PC-3 (cell line): ENCODE measurements around the gene TPRA1. TPM values are rescaled to one million over a fixed set of nuclear protein-coding genes. Genes with fewer than 3 reads are reported as not detected.

ENCODE experiments used
- ATAC-seq: fragments of 200-7000 bp; cut with Tn5 transposase; 2 replicates; pipeline ENCODE4 v1.9.1; 2020; ENCODE audit warnings: mild to moderate bottlenecking, moderate library complexity
- BruUV-seq: library from RNA; stranded (reverse); fragments of 400-500 nt; replicated peaks from 2 replicates; lab custom pipeline; 2021; lab: Mats Ljungman, UMichigan
- CTCF ChIA-PET: fragments of 300-600 bp; sonication (Branson Sonifier 250); formaldehyde crosslinking; loops from one replicate; lab custom pipeline; 2022; ENCODE audit warnings: antibody characterized with exemption; lab: Charles Lee
- POLR2A ChIA-PET: fragments of 300-600 bp; sonication (Branson Sonifier 250); formaldehyde crosslinking; loops from one replicate; lab custom pipeline; 2022; ENCODE audit warnings: antibody characterized with exemption; ENCODE audit not compliant: unreplicated experiment; lab: Charles Lee
- DNase-seq: peaks from one replicate; pipeline ENCODE4 v3.0.0-alpha.2; 2015
- H2AFZ ChIP-seq: fragments of 300-600 bp; sonication (generic); 2 replicates; pipeline ENCODE4 v1.6.0; 2016; ENCODE audit warnings: antibody characterized with exemption, low read length
- H3F3A ChIP-seq: fragments of 300-600 bp; sonication (generic); one replicate; pipeline ENCODE4 v1.6.0; 2017; ENCODE audit warnings: antibody characterized with exemption, low read length, control low read depth, mild to moderate bottlenecking; ENCODE audit not compliant: unreplicated experiment
- H3K27ac ChIP-seq: fragments of 300-600 bp; sonication (generic); 2 replicates; pipeline ENCODE4 v1.5.1; 2016; ENCODE audit warnings: mild to moderate bottlenecking, low read length
- H3K27me3 ChIP-seq: fragments of 300-600 bp; sonication (generic); 2 replicates; pipeline ENCODE4 v1.6.1; 2016; ENCODE audit warnings: low read length, mixed read lengths
- H3K36me3 ChIP-seq: fragments of 300-600 bp; sonication (generic); 2 replicates; pipeline ENCODE4 v1.6.1; 2016; ENCODE audit warnings: low read depth, mixed run types, low read length, mixed read lengths
- H3K4me1 ChIP-seq: fragments of 300-600 bp; sonication (generic); 2 replicates; pipeline ENCODE4 v1.5.1; 2016; ENCODE audit warnings: low read length; ENCODE audit not compliant: insufficient read depth
- H3K4me2 ChIP-seq: fragments of 300-600 bp; sonication (generic); 2 replicates; pipeline ENCODE4 v1.6.0; 2016; ENCODE audit warnings: low read length
- H3K4me3 ChIP-seq: fragments of 300-600 bp; sonication (generic); 2 replicates; pipeline ENCODE4 v1.5.1; 2016; ENCODE audit warnings: mild to moderate bottlenecking, low read length, mixed read lengths
- H3K79me2 ChIP-seq: fragments of 300-600 bp; sonication (generic); 2 replicates; pipeline ENCODE4 v1.6.1; 2017; ENCODE audit warnings: low read length, mixed read lengths
- H3K9ac ChIP-seq: fragments of 300-600 bp; sonication (generic); 2 replicates; pipeline ENCODE4 v1.6.0; 2016; ENCODE audit warnings: mild to moderate bottlenecking, low read length
- H3K9me2 ChIP-seq: fragments of 300-600 bp; sonication (generic); replicated peaks from 2 replicates; pipeline ENCODE4 v1.6.1; 2016; ENCODE audit warnings: mixed run types, low read length, mixed read lengths
- H3K9me3 ChIP-seq: fragments of 300-600 bp; sonication (generic); 2 replicates; pipeline ENCODE4 v1.6.1; 2016; ENCODE audit warnings: low read length, mixed read lengths
- H4K20me1 ChIP-seq: fragments of 300-600 bp; sonication (generic); 2 replicates; pipeline ENCODE4 v1.6.1; 2016; ENCODE audit warnings: low read length, mixed read lengths
- EZH2 ChIP-seq: fragments of 300-600 bp; sonication (generic); IDR thresholded peaks from one replicate; pipeline ENCODE4 v1.6.1; 2017; ENCODE audit warnings: antibody characterized with exemption, mild to moderate bottlenecking, low read length; ENCODE audit not compliant: unreplicated experiment
- EZH2phosphoT487 ChIP-seq: fragments of 300-600 bp; sonication (generic); IDR thresholded peaks from 2 replicates; pipeline ENCODE4 v1.6.1; 2018; ENCODE audit warnings: mild to moderate bottlenecking, antibody characterized with exemption, low read length, borderline replicate concordance
- intact Hi-C: fragments of 100-400 bp; cut with micrococcal nuclease; formaldehyde crosslinking; loops from 2 replicates; pipeline ENCODE4 v1.9.0; 2023
- total RNA-seq: library from RNA; depleted of rRNA; stranded (reverse); fragments of >200 nt; gene quantifications from 2 replicates; pipeline ENCODE4 v1.2.3, GENCODE V29; 2014
- TF ChIP-seq, protein P1 (sequence below): fragments of 300-600 bp; sonication (generic); conservative IDR thresholded peaks from 2 replicates; pipeline ENCODE4 v1.5.1; 2017; ENCODE audit warnings: antibody characterized with exemption, low read depth, mild to moderate bottlenecking, low read length

Gene TPRA1
- total RNA-seq, 1 experiment from 2014 or later: 25.7 TPM

DNA sequence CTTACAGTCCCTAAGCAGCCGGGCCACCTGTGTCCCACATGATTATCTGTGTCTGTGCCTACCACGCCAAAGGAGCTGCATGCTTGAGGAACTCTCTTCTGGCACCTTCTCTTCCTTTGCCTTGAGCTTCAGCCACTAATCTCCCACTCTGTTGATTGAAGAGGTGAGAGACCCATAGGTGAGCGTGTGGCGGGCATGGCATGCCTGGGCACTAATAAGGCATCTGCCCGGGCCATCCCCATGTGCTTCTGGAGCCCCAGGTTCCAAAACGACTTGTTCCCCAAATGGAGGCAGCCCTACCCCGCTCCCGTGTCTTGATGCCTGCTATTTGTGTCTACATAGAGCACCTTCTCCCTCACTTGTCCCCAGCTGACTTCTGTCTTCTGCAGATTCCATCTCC is 20.7 kb upstream of the TPRA1 start:
- no TSS peak for BruUV-seq
- ChIA-PET POLR2A (no interaction called here), CTCF (no interaction called here)
- Histone ChIP-seq H2AFZ (no peak overlapping the region), H4K20me1 (no peaks in the 10 kb centered on the region), H3K9me2 (no peaks in the 10 kb centered on the region), H3K4me2 (no peak overlapping the region), H3K79me2 (no peaks in the 10 kb centered on the region), H3K36me3 (peaks cover 59% of the 10 kb centered on the region), H3K9ac (no peak overlapping the region), H3K9me3 (no peaks in the 10 kb centered on the region), H3K27me3 (no peaks in the 10 kb centered on the region), H3F3A (no peaks in the 10 kb centered on the region), H3K27ac (no peak overlapping the region), H3K4me3 (no peak overlapping the region), H3K4me1 (peaks cover 22% of the 10 kb centered on the region)
- ATAC-seq (no peak), DNase-seq (no peak)
- TF ChIP-seq, protein P1, sequence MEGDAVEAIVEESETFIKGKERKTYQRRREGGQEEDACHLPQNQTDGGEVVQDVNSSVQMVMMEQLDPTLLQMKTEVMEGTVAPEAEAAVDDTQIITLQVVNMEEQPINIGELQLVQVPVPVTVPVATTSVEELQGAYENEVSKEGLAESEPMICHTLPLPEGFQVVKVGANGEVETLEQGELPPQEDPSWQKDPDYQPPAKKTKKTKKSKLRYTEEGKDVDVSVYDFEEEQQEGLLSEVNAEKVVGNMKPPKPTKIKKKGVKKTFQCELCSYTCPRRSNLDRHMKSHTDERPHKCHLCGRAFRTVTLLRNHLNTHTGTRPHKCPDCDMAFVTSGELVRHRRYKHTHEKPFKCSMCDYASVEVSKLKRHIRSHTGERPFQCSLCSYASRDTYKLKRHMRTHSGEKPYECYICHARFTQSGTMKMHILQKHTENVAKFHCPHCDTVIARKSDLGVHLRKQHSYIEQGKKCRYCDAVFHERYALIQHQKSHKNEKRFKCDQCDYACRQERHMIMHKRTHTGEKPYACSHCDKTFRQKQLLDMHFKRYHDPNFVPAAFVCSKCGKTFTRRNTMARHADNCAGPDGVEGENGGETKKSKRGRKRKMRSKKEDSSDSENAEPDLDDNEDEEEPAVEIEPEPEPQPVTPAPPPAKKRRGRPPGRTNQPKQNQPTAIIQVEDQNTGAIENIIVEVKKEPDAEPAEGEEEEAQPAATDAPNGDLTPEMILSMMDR: no peak
- no peak for TF ChIP-seq EZH2
- no peak for TF ChIP-seq EZH2phosphoT487
- intact Hi-C loops: no loop called here

DNA sequence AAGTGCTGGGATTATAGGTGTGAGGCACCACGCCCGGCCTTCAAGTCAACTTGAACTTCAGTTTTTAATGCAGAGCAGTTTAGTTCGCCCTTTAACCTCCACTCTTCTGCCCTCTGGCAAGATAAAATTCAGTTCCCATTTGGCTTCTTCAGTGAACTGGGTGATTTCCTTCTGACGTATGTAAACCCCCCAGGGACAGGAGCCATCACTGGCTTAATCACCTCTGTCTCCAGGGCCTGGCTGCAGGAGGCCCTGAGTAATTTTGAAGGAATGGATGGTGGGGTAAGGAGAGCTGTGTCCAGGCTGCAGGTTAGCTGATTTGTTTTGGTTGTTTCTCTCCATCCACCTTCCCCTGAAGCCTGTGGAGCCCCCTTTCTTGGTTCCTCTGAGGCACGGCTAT is 19.6 kb upstream of the TPRA1 start:
- CTCF ChIA-PET: interaction anchor here (0.5 kb wide), 1 partner anchor 35 kb away, joined by 3 read pairs; no protein-coding TSS in a partner anchor
- ATAC-seq (no peak), DNase-seq (peak; percentile 15)
- H3K4me2 ChIP-seq: no peak overlapping the region
- no peak overlapping the region for H3K9ac ChIP-seq
- no peaks in the 10 kb centered on the region for H3K27me3 ChIP-seq
- H3K79me2 ChIP-seq: no peaks in the 10 kb centered on the region
- peaks cover 22% of the 10 kb centered on the region for H3K4me1 ChIP-seq
- intact Hi-C loops: no loop called here
- POLR2A ChIA-PET: no interaction called here
- no peak overlapping the region for H3K27ac ChIP-seq
- no peak for TF ChIP-seq EZH2phosphoT487
- TF ChIP-seq, protein P1: no peak
- no peak for TF ChIP-seq EZH2
- H2AFZ ChIP-seq: no peak overlapping the region
- H4K20me1 ChIP-seq: no peaks in the 10 kb centered on the region
- BruUV-seq: no TSS peak
- H3F3A ChIP-seq: no peaks in the 10 kb centered on the region
- peaks cover 58% of the 10 kb centered on the region for H3K36me3 ChIP-seq
- H3K9me2 ChIP-seq: no peaks in the 10 kb centered on the region
- no peaks in the 10 kb centered on the region for H3K9me3 ChIP-seq
- H3K4me3 ChIP-seq: no peak overlapping the region

DNA sequence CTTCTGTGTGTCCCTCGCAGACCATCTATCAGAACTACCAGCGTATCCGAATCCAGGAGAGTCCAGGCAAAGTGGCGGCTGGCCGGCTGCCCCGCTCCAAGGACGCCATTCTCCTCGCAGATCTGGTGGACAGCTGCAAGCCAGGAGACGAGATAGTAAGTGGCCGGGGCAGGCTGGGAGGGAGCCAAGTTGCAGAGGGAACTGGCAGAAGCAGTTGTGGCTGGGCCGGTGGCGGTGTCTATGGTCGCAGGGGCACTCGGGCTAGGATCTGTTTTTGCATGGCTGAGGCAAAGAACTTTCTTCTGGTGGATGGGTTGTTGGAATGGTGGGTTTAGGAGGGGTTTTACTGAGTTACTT is 17.8 kb upstream of the TPRA1 start:
- Histone ChIP-seq H3K27ac (no peak overlapping the region), H3K4me3 (no peak overlapping the region), H3K9ac (no peak overlapping the region), H2AFZ (no peak overlapping the region), H3K9me2 (no peaks in the 10 kb centered on the region), H3K27me3 (no peaks in the 10 kb centered on the region), H3F3A (no peaks in the 10 kb centered on the region), H4K20me1 (no peaks in the 10 kb centered on the region), H3K36me3 (peaks cover 57% of the 10 kb centered on the region), H3K9me3 (no peaks in the 10 kb centered on the region), H3K79me2 (no peaks in the 10 kb centered on the region), H3K4me1 (peaks cover 22% of the 10 kb centered on the region), H3K4me2 (no peak overlapping the region)
- DNase-seq (no peak), ATAC-seq (no peak)
- CTCF ChIA-PET: no interaction called here
- POLR2A ChIA-PET: no interaction called here
- no peak for TF ChIP-seq EZH2
- TF ChIP-seq, protein P1: no peak
- TF ChIP-seq EZH2phosphoT487: no peak
- intact Hi-C loops: no loop called here
- BruUV-seq: no TSS peak
